Bronchial epithelial cell (primary cell): ENCODE results near the gene PPP1CA. TPM values are rescaled to one million over a fixed set of nuclear protein-coding genes. Genes with fewer than 3 reads are reported as not detected.

ENCODE experiments used
- DNase-seq: peaks from one replicate; pipeline ENCODE4 v3.0.0-alpha.2; 2010; ENCODE audit warnings: low read depth
- FAIRE-seq: peaks from 2 replicates; lab custom pipeline; 2011; peaks lifted over from hg19 to GRCh38; lab: Jason Lieb, UNC
- H3K27me3 ChIP-seq: 2 replicates; pipeline ENCODE4 v1.5.1; 2011; ENCODE audit warnings: low read length; ENCODE audit not compliant: control insufficient read depth, insufficient read depth
- H3K36me3 ChIP-seq: 2 replicates; pipeline ENCODE4 v1.5.1; 2011; ENCODE audit warnings: low read length; ENCODE audit not compliant: control insufficient read depth, insufficient read depth
- H3K4me3 ChIP-seq: 2 replicates; pipeline ENCODE4 v1.5.1; 2011; ENCODE audit warnings: mild to moderate bottlenecking, low read depth, low read length, control low read depth
- total RNA-seq: library from RNA; depleted of rRNA; stranded (reverse); fragments of >200 nt; gene quantifications from 2 replicates; pipeline ENCODE4 v1.2.1, GENCODE V29; 2014
- TF ChIP-seq, protein P1 (sequence below): IDR thresholded peaks from 2 replicates; pipeline ENCODE4 v1.5.1; 2011; ENCODE audit warnings: mild to moderate bottlenecking, moderate library complexity, low read length, control low read depth, inconsistent platforms; ENCODE audit not compliant: insufficient read depth, severe bottlenecking

The PPP1CA gene
- total RNA-seq, 1 donor from 2014 or later, result 209 TPM

DNA sequence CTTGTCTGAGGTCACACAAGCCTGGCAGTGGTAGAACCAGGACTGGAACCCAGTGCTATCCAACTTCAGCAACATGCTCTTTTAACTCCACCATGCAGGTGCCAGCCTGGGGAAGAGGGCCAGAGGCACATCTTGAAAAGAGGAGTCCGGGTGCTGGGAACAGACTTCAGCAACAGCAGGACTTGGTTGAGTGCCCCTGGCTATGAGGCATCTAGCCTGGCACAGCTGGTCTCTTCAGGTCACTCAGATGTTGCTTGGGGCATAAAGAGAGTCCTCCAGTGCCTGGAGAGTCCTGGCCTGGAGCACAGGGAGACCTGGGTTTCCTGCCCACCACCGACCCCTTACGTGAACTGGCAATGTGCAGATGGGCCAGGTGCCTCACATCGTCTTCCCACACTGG, 23.1 kb downstream of the PPP1CA start:
- H3K36me3 ChIP-seq, result no peaks in the 10 kb centered on the region
- H3K27me3 ChIP-seq, result no peaks in the 10 kb centered on the region
- TF ChIP-seq, protein P1, sequence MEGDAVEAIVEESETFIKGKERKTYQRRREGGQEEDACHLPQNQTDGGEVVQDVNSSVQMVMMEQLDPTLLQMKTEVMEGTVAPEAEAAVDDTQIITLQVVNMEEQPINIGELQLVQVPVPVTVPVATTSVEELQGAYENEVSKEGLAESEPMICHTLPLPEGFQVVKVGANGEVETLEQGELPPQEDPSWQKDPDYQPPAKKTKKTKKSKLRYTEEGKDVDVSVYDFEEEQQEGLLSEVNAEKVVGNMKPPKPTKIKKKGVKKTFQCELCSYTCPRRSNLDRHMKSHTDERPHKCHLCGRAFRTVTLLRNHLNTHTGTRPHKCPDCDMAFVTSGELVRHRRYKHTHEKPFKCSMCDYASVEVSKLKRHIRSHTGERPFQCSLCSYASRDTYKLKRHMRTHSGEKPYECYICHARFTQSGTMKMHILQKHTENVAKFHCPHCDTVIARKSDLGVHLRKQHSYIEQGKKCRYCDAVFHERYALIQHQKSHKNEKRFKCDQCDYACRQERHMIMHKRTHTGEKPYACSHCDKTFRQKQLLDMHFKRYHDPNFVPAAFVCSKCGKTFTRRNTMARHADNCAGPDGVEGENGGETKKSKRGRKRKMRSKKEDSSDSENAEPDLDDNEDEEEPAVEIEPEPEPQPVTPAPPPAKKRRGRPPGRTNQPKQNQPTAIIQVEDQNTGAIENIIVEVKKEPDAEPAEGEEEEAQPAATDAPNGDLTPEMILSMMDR, result no peak
- no peak for FAIRE-seq
- DNase-seq, result no peak
- no peak overlapping the region for H3K4me3 ChIP-seq

DNA sequence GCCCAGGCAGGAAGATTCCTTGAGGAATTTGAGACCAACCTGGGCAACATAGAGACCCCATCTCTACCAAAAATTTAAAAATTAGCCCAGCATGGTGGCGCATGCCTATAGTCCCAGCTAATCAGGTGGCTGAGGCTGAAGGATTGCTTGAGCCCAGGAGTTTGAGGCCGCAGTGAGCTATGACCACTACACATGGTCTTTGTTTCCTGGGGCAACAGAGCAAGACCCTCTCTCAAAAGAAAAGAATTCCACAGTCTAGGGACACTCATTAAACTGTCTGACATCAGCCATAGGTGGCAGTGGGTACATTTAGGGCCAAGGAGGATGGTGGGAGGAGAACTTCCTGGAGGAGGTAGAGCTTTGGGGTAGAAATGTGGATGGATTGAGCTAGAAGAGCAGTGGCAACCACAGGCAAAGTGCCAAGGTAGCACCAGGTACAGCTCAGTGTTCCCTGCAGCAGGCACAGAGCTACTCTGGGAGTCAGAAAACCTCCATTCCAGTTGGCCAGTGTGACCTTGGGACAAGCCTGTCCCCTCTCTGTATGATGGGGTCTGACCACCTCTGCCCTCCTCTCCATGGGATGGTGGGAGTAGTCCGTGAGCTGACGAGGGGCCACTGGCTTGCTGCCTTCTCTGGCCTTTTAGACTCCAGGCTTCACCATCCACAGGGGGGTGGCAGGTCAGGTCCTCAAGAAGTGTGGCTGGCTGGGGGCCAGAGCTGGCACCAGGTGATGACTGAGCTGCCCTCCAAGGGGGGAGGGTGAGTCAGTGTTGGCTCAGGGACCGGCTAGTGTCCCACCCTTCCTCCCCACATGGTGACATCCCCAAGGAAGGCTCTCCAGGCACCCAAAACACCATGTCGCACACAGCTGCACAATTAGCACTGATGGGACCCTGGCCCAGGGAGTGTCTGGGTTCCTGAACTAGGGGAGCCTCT, 24.5 kb downstream of the PPP1CA start:
- H3K4me3 ChIP-seq, result no peak overlapping the region

DNA sequence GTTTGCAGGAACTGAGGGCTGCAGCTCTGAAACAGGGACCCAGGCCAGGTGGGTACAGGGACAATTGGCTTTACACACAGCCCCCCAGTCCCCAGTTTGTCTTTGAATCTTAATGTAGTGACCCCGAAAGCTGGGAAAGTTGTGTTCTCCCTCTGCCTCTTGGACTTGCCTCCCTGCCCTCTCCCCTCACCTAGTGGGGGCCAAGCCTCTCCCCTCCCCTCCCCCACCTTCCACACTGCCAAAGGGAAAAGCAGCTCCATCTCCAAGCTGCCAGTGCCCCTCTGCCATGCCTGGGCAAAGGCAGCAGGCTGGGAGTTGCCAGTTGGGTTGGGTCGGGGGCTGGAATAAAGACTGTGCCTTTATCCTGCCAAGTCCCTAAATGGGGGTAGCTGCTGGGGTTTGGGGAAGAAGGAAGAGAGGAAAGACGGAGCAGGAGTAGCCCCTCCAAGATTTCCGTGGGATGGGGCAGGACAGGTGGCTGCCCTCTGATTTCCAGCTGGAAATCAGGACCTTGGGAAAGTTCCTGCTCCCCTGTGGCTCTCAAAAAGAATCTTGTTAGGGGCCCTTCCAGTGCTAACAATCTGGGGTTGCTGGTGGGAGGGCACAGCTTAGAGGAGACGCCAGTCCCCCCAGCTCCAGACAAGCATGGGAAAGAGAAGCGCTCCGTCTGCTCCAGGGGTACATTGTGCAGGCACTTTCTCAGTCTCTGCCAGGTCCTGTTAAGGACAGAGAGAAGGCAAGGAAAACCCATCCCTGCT, 25.4 kb downstream of the PPP1CA start:
- Histone ChIP-seq H3K4me3 (no peak overlapping the region), H3K36me3 (no peaks in the 10 kb centered on the region), H3K27me3 (no peaks in the 10 kb centered on the region)
- no peak for DNase-seq
- FAIRE-seq, result no peak
- TF ChIP-seq, protein P1, result no peak

More for the DNA sequence above, 24.5 kb downstream of the PPP1CA start:
- Histone ChIP-seq H3K27me3 (no peaks in the 10 kb centered on the region), H3K36me3 (no peaks in the 10 kb centered on the region)
- TF ChIP-seq, protein P1, result no peak
- DNase-seq (no peak), FAIRE-seq (no peak)

DNA sequence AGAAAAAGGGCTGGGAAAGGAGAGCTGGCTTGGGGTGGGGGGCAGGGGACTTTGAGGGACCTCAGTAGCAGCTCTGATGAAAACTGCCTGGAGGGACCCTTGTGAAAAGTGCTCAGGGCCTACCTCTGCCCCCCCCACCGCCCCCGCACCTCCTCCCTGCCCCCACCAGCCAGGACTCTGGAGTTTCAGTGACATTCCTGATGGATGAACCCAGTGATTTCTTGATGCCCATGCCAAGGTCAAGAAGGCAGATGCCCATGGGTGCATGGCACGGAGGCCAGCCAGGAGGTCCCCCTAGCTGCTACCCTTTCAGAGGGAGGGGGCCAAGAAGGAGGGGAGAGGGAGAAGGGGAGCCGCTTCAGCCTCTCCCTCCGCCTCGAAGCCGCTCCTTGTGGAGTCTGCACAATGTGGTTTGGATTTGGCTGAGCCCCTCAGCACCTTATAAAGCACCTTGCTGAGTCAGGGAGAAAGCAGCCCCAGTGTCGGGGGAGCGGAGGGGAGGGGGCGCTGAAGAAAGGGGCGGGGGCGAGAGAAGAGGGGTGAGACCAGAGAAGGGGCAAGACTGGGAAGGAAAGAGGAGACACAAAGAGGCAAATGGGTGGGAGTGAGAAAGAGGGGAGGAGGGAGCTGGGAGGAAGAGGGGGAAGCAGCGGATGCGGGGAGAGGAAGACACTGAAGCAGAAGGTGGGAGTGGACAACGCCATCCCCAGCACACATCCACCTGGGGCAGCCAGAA, 26.2 kb downstream of the PPP1CA start:
- FAIRE-seq (no peak), DNase-seq (no peak)
- no peaks in the 10 kb centered on the region for H3K36me3 ChIP-seq
- no peak overlapping the region for H3K4me3 ChIP-seq
- TF ChIP-seq, protein P1, result no peak
- no peaks in the 10 kb centered on the region for H3K27me3 ChIP-seq

DNA sequence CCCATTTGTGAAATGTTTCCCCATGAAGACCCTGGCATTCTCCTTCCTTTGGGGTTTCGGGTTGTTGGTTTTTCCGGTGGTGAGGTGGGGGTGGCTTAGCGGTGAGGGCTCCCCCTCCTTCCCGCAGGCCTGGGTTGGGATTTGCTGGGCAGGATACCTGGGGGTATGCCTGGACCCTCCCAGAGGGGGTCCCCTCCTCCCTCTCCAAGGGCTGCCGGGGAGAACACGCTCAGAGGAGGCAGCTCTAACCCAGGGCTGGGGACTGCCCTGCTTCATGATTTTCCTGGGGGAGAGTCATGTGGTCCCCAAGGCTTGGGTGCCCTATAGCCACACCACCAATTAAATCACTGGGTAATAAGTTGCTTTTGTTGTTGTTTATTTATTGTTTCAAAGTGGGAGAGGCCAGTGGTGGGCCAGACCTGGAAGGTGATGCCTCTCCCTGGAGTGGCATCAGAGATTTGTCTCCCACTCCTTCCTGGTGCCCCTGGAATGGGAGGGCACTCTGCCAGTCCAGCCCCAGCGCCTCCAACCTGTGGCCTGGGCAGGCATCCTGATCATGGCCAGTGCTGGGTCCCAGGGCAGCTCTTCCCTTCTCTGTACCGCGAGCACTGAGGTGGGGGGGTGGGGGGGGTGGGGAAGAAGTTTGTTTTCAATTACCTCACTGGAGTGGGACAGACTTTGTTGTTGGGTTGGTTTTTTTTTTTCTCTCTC, 26.9 kb downstream of the PPP1CA start:
- no peak overlapping the region for H3K4me3 ChIP-seq
- TF ChIP-seq, protein P1, result no peak
- FAIRE-seq, result no peak
- no peaks in the 10 kb centered on the region for H3K27me3 ChIP-seq
- DNase-seq, result no peak
- H3K36me3 ChIP-seq, result no peaks in the 10 kb centered on the region
